MG63 (cell line): ENCODE measurements around the gene ADAMTS17. TPM values are rescaled to one million over a fixed set of nuclear protein-coding genes. Genes with fewer than 3 reads are reported as not detected.

ENCODE experiments used
- DNase-seq: peaks from one replicate; pipeline ENCODE4 v3.0.0-alpha.2; 2020
- H3K27me3 ChIP-seq: fragments of 250-450 bp; sonication (Bioruptor Pico); 2 replicates; pipeline ENCODE4 v1.5.1; 2020; ENCODE audit warnings: mild to moderate bottlenecking, moderate library complexity
- H3K36me3 ChIP-seq: fragments of 250-450 bp; sonication (Bioruptor Pico); 2 replicates; pipeline ENCODE4 v1.5.1; 2020; ENCODE audit warnings: mild to moderate bottlenecking, moderate library complexity
- H3K4me3 ChIP-seq: fragments of 250-450 bp; sonication (Bioruptor Pico); 2 replicates; pipeline ENCODE4 v1.5.1; 2020; ENCODE audit warnings: mild to moderate bottlenecking, moderate library complexity
- H3K9me3 ChIP-seq: fragments of 250-450 bp; sonication (Bioruptor Pico); 2 replicates; pipeline ENCODE4 v1.5.1; 2020; ENCODE audit warnings: mild to moderate bottlenecking, moderate library complexity
- total RNA-seq: library from RNA; depleted of rRNA; stranded (reverse); fragments of >200 nt; shearing (Covaris generic); gene quantifications from 2 replicates; pipeline ENCODE4 v1.2.3, GENCODE V29; 2014; ENCODE audit warnings: low replicate concordance

Gene ADAMTS17
- total RNA-seq, 1 experiment from 2014 or later: 3.8 TPM

DNA sequence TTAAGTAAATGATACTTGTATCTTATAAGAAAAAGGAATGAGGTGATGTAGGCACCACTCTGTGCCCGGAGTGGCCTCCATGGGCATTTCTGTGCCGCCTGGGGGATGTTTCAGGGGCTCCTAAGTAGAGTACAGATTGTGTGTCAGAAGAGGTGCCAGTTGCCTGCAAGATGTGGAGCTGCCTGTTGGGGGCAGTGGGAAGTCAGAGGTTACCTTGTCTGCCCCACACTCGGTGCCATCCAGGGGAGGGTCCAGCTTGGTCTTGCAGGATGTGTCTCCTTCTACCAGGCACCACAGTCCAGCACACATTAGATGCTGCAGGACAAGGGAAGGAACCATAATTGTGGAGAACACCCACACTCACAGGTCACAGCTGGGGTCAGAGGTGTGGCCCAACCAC lies 208.8 kb downstream of the ADAMTS17 start:
- DNase-seq: no peak
- no peaks in the 10 kb centered on the region for H3K36me3 ChIP-seq

DNA sequence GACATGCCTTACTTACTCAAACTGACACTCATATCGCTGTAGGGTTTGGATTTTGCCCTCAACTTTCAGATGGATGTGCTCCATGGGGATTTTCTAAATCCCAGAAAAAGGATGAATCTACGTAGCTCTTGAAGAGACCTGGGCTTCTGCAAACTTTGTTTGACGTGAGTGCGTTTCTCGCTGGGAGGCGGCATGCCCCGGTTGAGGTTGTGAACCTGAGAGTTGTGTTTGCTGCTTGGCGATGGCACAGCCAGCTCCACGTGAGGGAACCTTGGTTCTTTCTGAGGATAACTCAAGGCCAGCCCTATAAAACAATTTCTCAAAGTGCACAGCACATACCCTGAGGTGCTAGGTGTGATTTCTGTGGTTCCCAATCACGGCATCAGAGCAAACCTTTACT lies 209.5 kb downstream of the ADAMTS17 start:
- Histone ChIP-seq H3K36me3 (no peaks in the 10 kb centered on the region), H3K9me3 (no peaks in the 10 kb centered on the region), H3K4me3 (no peak overlapping the region), H3K27me3 (no peaks in the 10 kb centered on the region; the same call in 1 of the 2 replicates)
- DNase-seq: no peak

More for the DNA sequence above, 208.8 kb downstream of the ADAMTS17 start:
- no peak overlapping the region for H3K4me3 ChIP-seq
- H3K9me3 ChIP-seq: no peaks in the 10 kb centered on the region
- H3K27me3 ChIP-seq: no peaks in the 10 kb centered on the region; the same call in 1 of the 2 replicates

DNA sequence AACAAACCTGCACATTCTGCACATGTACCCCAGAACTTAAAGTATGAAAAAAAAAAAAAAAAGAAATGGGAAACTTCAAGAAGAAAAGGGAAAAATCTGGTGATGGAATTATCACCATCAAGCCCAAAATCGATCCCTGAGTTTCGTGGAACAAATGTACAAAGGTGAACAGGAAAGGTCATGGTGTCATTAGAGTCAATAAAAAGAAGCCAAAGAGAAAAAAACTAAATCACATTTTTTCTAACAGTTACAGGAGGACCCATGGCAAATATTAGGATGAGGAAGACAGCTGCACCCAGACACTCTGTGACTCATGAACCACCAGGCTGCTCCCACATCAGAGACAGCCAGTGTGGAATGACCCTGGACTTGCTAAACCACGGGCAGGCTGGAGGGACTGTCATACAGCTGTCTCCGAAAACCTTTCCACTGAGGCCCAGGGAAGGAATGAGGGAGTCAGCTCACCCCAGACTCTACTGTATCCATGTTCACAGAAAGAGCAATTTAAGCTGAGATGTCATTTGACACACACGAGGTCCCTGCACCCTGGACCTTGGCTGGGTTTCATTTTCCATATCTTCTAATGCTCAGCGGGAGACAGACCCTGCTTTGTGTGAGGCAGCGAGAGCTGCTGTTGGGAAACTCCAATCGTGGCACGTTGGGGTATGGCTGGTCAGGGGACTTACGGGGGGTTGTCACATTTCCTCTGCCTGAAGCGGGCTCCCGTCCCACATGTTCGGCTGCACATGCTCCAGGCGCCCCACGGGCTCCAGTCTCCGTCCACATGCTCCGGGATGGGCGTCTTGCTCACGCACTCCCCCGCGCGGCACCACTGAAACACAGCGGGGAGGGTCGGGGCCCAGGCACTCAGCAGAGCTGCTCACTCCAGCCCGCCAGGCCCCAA lies 210.2 kb downstream of the ADAMTS17 start:
- Histone ChIP-seq H3K9me3 (no peaks in the 10 kb centered on the region), H3K27me3 (no peaks in the 10 kb centered on the region; the same call in 1 of the 2 replicates), H3K36me3 (no peaks in the 10 kb centered on the region), H3K4me3 (no peak overlapping the region)
- no peak for DNase-seq

DNA sequence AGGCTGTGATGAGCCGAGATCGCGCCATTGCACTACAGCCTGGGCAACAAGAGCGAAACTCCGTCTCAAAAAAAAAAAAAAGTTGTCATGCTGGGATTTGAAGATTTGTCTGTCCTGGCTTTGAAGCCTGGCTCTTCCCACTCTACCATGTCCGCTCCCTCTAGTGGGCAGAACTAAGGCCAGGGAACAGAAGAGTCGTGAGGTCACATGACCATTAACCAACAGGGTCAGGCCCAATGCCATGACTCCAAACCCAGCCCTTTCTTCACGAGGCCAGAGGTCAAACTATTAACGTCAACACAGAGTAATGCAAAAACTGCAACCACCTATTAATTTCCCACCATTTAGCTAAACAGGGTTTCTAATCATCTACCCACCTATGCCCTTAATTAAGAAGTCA lies 212.1 kb downstream of the ADAMTS17 start:
- DNase-seq: no peak
- no peak overlapping the region for H3K4me3 ChIP-seq
- no peaks in the 10 kb centered on the region for H3K27me3 ChIP-seq
- no peaks in the 10 kb centered on the region for H3K9me3 ChIP-seq
- H3K36me3 ChIP-seq: no peaks in the 10 kb centered on the region

DNA sequence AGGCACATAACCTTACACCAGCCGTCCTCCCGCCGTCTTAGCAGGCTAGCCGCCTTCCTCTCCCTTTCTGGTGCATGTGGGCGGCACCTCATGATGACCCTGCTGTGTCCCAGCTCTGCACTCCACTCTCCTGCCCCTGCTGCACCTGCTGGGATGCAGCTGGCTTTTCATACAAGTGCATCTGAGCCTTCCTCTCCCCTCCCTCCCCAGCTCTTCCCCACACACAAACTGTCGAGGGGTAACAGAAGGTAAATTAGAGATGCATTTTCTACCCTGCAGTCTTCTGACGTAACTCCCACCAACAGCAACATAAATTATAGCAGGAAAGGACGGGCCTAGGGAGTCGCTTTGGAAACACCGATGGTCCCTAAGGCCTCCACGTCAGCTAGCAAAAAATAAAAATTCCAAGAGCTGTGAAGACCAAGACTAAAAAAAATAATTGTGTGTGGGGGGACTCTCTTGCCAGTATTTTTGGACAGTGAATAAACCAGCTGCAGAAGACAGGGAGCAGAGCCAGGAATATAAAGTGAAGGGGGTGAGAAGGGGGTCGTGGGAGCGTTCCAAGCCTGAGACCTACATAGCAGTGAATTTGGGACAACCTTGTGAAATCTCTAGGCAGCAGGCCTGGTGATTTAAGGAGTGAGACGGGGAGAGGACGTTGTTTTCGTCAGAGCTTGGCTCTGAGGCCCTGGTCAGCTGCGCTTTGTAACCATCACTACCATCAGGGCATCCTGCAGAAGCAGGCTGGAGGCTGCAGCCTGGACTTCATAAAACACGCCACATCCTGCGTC lies 216.2 kb downstream of the ADAMTS17 start:
- Histone ChIP-seq H3K9me3 (peaks cover 17% of the 10 kb centered on the region), H3K4me3 (no peak overlapping the region), H3K36me3 (no peaks in the 10 kb centered on the region), H3K27me3 (no peaks in the 10 kb centered on the region)
- no peak for DNase-seq

DNA sequence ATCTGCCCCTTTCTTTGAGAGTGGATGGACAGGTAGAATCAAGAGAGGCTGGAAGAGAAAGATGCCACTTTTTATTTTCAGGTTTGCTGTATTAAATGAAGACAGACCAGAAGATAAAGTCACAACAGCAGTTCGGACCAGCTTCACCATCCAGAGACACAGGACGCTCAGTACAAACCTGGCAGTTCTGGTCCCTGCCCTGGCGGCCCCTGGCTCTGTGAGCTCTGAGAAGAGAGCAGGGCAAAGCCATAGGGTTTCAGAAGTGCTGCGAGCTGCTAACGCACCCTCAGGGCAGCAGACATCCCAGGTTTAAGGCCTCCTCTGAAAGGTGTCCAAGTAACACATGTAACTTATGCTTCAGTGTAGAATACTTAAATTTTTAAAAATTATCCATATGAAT lies 216.8 kb downstream of the ADAMTS17 start:
- Histone ChIP-seq H3K4me3 (no peak overlapping the region), H3K36me3 (no peaks in the 10 kb centered on the region), H3K9me3 (peaks cover 19% of the 10 kb centered on the region), H3K27me3 (no peaks in the 10 kb centered on the region)
- no peak for DNase-seq

DNA sequence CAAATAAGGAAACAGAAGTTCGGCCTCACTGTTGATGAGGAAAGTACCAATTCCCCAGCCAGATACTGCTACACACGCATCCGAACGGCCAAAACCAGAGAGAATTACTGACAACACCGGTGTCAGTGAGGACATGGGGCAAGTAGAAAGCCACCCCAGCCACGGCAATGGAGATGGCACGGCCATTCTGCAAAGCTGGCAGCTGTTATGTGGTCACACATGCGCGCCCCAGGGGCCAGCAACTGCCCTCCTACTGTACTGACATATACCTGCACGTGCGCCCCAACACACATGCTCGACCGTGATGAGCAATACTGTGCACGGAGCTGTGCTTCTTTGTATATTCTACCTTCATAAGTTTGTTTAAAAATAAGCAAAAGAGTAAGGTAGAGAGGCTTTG lies 217.4 kb downstream of the ADAMTS17 start:
- Histone ChIP-seq H3K4me3 (no peak overlapping the region), H3K27me3 (no peaks in the 10 kb centered on the region), H3K9me3 (peaks cover 23% of the 10 kb centered on the region), H3K36me3 (no peaks in the 10 kb centered on the region)
- DNase-seq: no peak

DNA sequence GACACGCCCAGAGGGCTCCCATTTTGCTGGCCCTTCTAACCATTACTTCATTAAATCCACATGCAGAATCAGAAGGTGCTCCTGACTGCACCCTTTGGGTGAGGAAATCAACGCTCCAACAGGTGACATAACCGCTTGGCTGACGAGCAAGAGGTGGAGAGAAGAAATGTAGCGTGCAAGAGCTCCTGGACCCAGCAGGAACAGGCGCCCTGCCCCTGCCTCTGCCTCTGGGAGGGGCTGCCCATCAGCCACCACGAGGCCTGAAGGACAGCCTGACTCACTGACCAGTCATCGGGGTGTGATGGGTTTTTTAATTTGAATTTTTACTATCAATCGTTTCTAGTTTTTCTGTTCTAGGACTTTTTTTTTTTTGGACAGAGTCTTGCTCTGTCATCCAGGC lies 218.2 kb downstream of the ADAMTS17 start:
- DNase-seq: peak; percentile 20
- peaks cover 24% of the 10 kb centered on the region for H3K9me3 ChIP-seq
- no peaks in the 10 kb centered on the region for H3K27me3 ChIP-seq
- H3K4me3 ChIP-seq: no peak overlapping the region
- H3K36me3 ChIP-seq: no peaks in the 10 kb centered on the region

DNA sequence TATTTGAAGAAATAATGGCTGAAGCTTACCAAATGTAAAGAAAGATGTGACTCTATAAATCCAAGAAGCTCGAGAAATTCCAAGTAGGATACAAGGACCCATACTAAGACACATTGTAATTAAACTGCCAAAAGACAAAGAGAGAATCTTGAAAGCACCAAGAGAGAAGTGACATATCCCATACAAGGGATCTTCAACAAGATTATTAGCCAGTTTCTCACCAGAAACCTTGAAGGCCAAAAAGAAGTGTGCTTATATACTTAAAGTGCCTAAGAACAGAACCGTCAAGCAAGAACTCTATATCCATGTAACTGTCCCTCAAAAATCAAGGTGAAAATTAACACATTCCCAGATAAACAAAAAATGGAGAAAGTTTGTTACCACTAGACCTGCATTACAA lies 220.5 kb downstream of the ADAMTS17 start:
- no peaks in the 10 kb centered on the region for H3K27me3 ChIP-seq
- peaks cover 24% of the 10 kb centered on the region for H3K9me3 ChIP-seq

DNA sequence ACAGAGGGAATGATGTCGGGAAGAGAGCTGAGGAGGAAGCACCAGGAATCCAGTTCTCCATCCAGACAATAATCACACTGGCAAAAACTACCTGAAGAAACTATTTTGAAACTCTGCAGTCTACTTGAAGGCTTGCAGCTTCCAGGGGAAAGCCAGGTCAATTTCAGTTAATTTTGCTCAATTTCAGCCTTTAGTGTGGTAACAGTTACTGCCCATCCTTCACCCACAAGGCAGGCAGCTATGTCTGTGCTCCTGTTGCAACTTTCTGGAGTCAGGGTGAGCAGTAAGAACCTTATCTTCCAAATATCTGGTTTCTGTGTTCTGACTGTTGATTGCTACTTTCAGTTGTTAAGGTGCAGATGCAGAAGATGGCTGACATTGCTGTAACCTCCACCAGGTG lies 221.7 kb downstream of the ADAMTS17 start:
- H3K27me3 ChIP-seq: no peaks in the 10 kb centered on the region
- no peak for DNase-seq
- H3K9me3 ChIP-seq: peaks cover 24% of the 10 kb centered on the region
- H3K36me3 ChIP-seq: no peaks in the 10 kb centered on the region
- no peak overlapping the region for H3K4me3 ChIP-seq

More for the DNA sequence above, 220.5 kb downstream of the ADAMTS17 start:
- no peak for DNase-seq
- no peaks in the 10 kb centered on the region for H3K36me3 ChIP-seq
- no peak overlapping the region for H3K4me3 ChIP-seq

DNA sequence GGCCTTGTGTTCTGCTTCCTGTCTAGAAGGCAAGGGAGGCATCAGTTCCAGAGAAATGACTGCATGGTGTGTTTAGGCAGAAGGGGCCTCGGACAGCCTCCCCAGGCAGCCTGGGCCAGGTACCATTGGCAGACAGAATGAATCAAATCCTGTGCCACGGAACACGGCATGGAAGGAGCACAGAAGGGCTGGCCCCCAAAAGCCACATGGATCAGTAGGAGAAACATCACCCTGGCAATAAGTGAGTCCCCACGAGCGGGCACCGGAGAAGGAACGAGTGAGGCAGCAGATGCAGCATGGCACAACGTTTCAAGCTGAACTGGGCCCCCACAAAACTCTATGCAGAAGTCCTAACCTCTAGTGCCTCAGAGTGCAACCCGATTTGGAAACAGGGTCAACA lies 223.2 kb downstream of the ADAMTS17 start:
- Histone ChIP-seq H3K4me3 (no peak overlapping the region), H3K27me3 (no peaks in the 10 kb centered on the region), H3K36me3 (no peaks in the 10 kb centered on the region), H3K9me3 (peaks cover 24% of the 10 kb centered on the region)
- DNase-seq: no peak

DNA sequence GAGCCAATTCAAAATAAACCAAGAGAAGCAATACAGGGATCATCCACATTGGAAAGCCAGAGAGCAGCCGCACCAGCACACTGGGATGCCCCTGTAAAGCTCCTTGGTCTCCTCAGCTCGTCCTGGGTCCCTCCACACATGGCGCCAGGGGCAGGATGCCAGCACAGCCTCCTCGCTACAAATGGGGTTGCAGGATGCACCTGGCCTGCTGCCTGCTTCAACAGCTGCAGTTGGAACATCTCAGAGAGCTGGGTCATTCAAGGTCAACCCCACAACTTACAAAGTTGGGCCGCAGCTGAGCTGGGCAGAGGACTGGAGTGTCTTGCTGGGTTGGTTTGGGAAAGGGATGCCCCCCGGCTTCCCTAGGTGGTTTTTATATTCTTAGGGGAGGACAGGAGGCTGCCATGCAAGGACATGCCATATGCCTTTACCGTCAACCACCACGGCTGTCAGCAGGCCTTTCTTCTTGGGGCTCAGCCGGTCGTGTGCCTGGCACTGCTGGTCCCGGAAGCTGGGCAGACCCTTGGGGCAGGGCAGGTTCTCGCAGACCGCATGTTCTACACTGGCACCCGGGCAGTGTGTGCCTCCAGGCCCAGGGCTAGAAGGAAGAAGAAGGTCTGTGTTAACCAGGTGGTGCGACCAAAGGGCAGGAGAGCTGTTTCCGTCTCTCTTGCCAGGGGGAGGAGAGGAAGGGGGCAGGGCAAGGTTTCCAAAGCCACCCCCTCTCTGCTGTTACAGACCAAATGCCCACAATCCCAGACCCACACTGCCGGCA lies 225.2 kb downstream of the ADAMTS17 start:
- no peak overlapping the region for H3K4me3 ChIP-seq
- H3K9me3 ChIP-seq: peaks cover 16% of the 10 kb centered on the region
- H3K36me3 ChIP-seq: no peaks in the 10 kb centered on the region
- H3K27me3 ChIP-seq: no peaks in the 10 kb centered on the region
- DNase-seq: no peak

DNA sequence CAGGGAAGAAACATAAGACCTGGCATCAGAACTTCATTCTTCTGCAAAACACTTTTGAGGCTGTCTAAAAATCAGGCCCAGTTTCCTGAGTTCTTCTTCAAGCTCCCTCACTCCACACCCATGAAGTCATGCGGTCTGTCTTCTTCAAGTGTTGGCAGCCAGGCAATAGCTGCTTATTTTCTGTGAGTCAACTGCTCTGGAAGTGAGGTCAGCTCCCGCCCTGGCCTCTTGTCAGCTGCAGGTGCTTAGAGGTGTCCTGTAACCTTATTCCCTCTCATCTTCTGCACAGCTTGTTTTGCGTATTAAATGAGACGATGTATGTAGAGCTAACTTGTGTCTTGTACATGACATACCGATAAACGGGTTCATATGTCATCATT lies 226.1 kb downstream of the ADAMTS17 start:
- peak; percentile 79 for DNase-seq
- Histone ChIP-seq H3K36me3 (no peaks in the 10 kb centered on the region), H3K27me3 (no peaks in the 10 kb centered on the region), H3K4me3 (no peak overlapping the region), H3K9me3 (peaks cover 8% of the 10 kb centered on the region)

DNA sequence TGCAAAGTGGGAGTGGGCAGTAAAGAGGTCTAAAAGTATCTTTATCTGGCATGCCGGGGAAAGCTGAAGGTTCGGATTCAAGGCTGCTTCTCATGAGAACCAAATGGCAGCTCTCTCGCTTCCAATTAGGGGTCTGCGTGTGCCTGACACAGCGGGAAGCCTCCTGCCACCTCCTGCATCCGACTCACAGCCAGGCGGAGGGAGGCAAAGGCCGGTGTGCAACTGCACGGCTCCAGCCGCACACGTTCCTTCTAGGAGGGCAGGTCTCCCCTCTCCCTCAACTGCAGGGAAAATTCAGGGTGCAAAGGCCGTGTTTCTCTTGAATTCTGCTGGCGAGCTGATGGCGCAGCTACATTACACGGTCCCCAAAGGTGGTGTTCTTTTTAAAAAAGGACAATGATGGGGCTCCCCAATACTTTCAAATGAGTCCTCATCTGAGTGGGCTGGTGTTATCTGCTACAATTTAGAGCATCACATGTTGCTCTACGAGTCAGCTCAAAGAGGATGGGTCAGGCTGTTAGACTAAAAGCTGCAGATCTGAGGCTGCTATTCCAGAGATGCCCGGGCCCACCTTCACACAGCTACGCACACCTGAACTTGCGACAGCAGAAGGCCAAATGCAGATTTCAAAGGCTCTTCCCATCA lies 226.6 kb downstream of the ADAMTS17 start:
- DNase-seq: no peak
- no peaks in the 10 kb centered on the region for H3K36me3 ChIP-seq
- no peak overlapping the region for H3K4me3 ChIP-seq
- no peaks in the 10 kb centered on the region for H3K27me3 ChIP-seq
- peaks cover 6% of the 10 kb centered on the region for H3K9me3 ChIP-seq

DNA sequence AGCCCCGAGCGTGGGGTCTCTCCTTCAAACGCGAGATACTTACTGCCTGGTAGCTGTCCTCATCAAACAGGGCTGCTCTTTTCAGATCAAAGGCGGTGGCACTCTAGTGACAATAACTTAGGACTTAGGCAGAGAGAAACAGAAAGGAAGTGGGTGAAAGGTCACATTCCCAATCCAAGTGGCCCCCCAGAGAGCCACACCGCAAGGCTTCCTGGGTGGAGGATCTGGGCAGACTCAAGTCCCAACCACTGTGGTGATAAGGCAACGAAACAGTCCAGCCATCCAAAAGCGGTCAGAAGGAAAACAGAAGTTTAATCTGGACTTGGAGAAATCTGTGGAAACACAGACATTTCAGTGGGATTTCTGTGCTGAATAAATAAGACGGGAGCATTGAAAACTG lies 227.2 kb downstream of the ADAMTS17 start:
- Histone ChIP-seq H3K27me3 (no peaks in the 10 kb centered on the region), H3K4me3 (no peak overlapping the region), H3K36me3 (no peaks in the 10 kb centered on the region), H3K9me3 (peaks cover 2% of the 10 kb centered on the region)
- DNase-seq: no peak

DNA sequence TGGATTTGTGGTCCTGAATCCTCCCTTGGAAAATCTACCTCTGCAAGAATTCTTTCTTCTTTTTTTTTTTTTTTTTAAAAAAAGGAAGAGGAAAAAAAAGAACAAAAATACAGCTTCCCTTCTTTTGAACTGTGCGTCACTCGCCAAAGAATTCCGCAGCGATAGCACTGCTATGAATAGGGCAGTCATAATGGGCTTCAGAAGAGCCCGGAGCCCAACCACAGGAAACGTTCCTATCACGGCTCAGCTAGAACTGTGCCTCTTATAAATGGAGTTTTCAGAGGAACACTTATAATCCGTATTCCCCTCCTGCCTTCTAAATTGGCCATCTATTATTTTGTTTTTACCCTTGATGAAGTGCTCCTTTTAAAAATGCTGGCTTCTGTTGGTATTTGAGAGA lies 227.7 kb downstream of the ADAMTS17 start:
- no peak for DNase-seq
- Histone ChIP-seq H3K36me3 (no peaks in the 10 kb centered on the region), H3K27me3 (no peaks in the 10 kb centered on the region), H3K9me3 (no peaks in the 10 kb centered on the region; the same call in 1 of the 2 replicates), H3K4me3 (no peak overlapping the region)
